Astrocyte of the cerebellum (primary cell): ENCODE measurements around the gene CLDN22.

Experiments
- DNase-seq: peaks from one replicate; pipeline ENCODE4 v3.0.0-alpha.2; 2011; ENCODE audit warnings: low read depth
- H3K4me3 ChIP-seq: 2 replicates; pipeline ENCODE4 v1.5.1; 2011; ENCODE audit warnings: mild to moderate bottlenecking, low read depth, low read length, moderate library complexity
- CTCF ChIP-seq: IDR thresholded peaks from 2 replicates; pipeline ENCODE4 v1.5.1; 2012; ENCODE audit warnings: low read length, low read depth, moderate library complexity, mild to moderate bottlenecking; ENCODE audit errors: missing control alignments
- in situ Hi-C: cut with HindIII; loops from 2 replicates; pipeline ENCODE4 v1.10.0; 2017; ENCODE audit warnings: low sequenced_read_pairs

Gene CLDN22

GRCh38 chr4:183320211-183321059 is at the start of gene CLDN22:
CLDN22 (minus strand) TSS chr4:183320276; CDS start chr4:183320218, 58 bp downstream.
- no peak for TF ChIP-seq CTCF
- in situ Hi-C loops = loop anchor here (5.0 kb wide), 1 partner anchor 37 kb away; no protein-coding TSS in a partner anchor
- DNase-seq = no peak

GRCh38 chr4:183369073-183369472 is 49.0 kb upstream of the CLDN22 start:
- TF ChIP-seq CTCF = no peak
- in situ Hi-C loops = no loop called here
- DNase-seq = no peak
- no peak overlapping the region for H3K4me3 ChIP-seq

More at GRCh38 chr4:183320211-183321059, at the start of gene CLDN22:
- no peak within 1 kb of the TSS for H3K4me3 ChIP-seq

DNA sequence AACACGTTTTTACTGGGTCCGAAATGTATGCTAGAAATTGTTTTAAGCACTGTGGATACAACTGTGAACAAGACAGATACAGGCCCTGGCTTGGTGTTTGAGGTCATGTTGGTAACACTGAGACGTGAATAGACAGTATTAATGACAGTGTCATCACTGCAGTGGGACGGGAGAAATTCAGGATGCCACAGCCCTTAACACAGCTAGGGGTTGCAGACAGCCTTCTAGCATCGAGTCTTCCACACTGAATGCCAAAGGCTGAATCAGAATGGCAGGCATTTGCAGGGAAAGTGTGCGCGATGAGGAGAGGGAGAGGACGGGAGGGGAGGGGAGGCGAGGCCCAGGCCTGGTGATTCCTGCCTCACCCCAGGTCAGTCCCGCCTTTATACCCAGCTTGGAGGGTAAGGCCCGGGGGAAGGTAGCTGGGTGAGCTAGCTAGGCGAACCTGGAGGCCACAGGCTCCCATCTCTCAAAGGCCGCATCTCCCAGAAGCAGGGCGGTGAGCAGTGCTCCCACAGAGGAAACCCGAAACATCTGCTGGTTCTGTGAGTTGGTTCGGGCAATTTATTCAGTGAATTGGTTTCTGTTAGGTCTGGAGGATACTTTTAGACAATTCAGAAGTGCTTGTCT is 46.2 kb upstream of the CLDN22 start:
- H3K4me3 ChIP-seq = no peak overlapping the region
- in situ Hi-C loops = no loop called here
- no peak for DNase-seq
- TF ChIP-seq CTCF = no peak

GRCh38 chr4:183364025-183364424 is 43.9 kb upstream of the CLDN22 start:
- in situ Hi-C loops = no loop called here
- no peak overlapping the region for H3K4me3 ChIP-seq
- TF ChIP-seq CTCF = no peak
- no peak for DNase-seq

DNA sequence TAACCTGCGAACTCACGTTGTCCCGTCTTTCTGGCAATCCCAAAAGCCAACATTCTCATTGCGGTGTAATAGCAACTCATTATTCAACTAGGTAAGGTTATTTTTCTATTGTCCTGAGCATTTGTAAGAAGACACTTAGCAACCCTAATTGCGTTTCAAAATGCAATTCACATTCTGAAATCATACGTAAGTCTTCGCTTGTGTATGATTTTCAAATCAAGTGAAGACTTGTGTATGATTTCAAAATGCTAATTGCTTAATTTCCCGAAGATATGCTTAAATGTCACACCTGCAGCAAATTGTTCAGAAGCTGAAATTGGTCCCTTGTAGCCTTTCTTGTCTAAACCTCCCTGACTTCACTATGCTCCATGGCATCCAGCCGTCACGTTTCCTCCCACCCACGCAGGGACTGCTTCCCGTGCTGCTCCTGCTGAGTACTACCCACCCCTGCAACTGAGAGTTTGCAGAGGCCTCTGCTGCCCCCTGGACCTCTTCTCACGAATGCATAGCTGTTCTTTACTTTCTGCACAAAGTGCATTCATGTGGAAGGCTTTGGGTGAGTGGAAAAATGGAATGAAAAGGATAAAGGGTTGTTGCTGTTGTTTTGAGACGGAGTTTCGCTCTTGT is 43.0 kb upstream of the CLDN22 start:
- no peak overlapping the region for H3K4me3 ChIP-seq
- TF ChIP-seq CTCF = peak; percentile 34
- in situ Hi-C loops = no loop called here
- no peak for DNase-seq

DNA sequence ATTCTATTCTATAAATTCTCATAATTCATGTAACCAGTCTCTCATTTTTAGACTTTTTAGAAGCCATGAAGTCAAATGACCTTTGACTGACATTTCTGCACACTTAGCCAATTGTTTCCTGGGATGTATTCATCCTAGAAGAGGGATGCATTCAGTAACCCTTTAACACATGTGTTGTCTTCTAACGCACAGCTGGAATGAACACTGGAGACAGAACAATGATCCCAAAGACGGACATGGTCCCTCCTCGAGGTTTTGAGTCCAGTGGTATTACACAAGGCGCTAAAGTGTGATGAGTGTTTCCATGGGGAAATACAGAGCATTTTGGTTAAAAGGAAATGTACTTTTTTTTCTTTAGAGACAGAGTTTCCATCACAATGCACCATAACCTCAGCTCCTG is 42.0 kb upstream of the CLDN22 start:
- H3K4me3 ChIP-seq = no peak overlapping the region
- DNase-seq = no peak
- in situ Hi-C loops = no loop called here
- no peak for TF ChIP-seq CTCF
